NCI-H526 (cell line): Measurements from ENCODE around the gene CYP2E1.
"Not testable (repeated sequence)": the region's sequence is repeated elsewhere in the genome, so short reads cannot be mapped to it uniquely, and the experiment has no call there.

Experiments used
- DNase-seq, 2 experiments: peaks; one replicate each; lab custom pipeline; 2025; lab: John Stamatoyannopoulos, UW

CYP2E1 gene

DNA sequence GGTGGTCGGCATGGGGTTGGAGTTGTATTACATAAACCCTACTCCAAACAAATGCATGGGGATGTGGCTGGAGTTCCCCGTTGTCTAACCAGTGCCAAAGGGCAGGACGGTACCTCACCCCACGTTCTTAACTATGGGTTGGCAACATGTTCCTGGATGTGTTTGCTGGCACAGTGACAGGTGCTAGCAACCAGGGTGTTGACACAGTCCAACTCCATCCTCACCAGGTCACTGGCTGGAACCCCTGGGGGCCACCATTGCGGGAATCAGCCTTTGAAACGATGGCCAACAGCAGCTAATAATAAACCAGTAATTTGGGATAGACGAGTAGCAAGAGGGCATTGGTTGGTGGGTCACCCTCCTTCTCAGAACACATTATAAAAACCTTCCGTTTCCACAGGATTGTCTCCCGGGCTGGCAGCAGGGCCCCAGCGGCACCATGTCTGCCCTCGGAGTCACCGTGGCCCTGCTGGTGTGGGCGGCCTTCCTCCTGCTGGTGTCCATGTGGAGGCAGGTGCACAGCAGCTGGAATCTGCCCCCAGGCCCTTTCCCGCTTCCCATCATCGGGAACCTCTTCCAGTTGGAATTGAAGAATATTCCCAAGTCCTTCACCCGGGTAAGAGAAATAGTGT is at the start of gene CYP2E1:
Gene CYP2E1, plus strand, starts transcription at position 407 of the 632 bp plus-strand sequence. Its CDS starts 33 bp downstream, at position 440.
- no peak for DNase-seq

DNA sequence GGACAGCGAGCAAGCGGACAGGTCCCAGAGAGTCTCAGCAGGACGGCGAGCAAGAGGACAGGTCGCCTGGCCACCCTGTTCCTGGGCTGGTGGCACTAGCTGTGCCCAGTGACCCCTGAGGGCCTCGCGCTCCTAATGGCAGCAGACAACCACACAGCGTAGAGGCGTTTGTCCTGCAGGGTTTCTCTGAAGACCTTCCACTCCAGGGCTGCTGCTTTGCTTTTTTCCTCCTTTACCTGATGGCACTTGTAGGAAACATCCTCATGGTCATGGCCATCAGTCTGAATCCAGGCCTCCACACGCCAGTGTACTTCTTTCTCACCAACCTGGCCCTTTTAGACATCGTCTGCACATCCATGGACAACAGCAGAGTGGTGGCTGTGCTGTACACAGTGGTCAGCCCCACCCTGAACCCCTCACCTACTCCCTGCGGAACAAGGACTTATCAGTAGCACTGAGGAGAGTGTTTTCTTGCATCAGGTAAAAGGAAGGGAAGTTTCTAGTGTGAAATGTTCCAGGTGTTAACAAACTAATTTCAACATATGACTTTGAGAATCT is 46.0 kb upstream of the CYP2E1 start:
- DNase-seq: no peak

DNA sequence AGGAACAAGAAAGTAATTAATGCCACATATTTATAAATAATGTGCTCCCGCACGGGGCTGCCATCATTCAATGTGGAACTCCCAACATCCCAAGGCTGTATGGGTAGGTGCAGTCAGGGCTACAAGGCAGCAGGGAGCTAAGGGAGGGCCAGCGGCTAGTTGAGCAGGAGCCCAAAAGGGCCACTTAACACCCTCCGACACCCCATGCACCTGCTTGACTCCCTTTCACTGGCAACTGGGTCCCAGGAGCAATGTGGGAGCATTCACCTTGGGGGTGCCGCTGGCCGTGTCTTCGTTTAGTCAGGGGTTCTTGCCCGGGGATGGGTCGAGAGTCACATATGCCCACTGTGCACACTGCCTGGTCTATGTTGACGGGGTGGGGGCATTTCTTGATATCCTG is 45.5 kb upstream of the CYP2E1 start:
- no peak for DNase-seq

DNA sequence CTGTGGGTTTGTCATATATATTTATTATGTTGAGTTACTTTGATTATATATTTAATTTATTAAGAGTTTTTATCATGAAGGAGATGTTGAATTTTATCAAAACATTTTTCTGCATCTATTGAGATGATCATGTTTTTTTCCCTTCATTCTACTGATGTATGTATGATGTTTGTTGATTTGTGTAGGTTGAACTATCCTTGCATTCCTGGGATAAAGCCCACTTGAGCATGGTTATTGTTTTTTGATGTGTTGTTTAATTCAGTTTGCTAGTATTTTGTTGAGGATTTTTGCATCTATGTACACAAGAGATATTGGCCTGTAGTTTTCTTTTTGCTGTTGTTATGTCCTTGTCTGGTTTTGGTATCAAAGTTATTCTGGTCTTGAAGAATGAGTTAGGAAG is 42.3 kb upstream of the CYP2E1 start:
- no peak for DNase-seq

DNA sequence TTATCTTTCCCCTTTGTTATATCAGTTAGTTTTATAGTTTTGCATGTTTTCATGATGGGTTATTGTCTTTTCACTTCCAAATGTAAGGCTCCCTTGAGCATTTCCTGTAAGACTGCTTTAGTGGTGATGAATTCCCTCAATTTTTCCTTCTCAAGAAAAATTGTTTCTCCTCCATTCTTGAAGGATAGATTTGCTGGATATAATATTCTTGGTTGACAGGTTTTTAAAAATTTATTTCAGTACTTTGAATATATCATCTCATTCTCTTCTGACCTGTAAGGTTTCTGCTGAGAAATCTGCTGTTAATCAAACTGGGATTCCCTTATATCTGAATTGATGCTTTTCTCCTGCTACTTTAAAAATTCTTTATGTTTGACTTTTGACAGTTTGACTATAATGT is 40.1 kb upstream of the CYP2E1 start:
- no peak for DNase-seq

DNA sequence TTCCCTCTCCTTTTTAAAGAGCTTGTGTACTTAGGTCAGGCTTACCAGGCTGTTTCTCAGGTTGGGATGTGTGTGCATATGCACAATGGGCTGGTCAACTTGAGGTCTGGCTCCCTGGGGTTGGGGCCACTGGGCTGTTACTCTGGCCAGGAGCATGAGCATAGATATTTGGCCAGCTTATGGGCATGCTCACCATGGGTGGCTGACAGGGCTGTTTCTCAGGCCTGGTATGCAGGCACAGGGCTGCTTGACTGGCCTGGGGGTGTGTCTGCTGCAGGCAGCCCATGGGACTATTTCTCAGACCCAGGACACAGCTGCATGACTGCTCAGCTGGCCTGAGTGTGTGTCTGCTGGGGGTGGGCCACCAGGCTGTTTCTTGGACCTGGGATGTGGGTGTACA is 38.8 kb upstream of the CYP2E1 start:
- no peak for DNase-seq

DNA sequence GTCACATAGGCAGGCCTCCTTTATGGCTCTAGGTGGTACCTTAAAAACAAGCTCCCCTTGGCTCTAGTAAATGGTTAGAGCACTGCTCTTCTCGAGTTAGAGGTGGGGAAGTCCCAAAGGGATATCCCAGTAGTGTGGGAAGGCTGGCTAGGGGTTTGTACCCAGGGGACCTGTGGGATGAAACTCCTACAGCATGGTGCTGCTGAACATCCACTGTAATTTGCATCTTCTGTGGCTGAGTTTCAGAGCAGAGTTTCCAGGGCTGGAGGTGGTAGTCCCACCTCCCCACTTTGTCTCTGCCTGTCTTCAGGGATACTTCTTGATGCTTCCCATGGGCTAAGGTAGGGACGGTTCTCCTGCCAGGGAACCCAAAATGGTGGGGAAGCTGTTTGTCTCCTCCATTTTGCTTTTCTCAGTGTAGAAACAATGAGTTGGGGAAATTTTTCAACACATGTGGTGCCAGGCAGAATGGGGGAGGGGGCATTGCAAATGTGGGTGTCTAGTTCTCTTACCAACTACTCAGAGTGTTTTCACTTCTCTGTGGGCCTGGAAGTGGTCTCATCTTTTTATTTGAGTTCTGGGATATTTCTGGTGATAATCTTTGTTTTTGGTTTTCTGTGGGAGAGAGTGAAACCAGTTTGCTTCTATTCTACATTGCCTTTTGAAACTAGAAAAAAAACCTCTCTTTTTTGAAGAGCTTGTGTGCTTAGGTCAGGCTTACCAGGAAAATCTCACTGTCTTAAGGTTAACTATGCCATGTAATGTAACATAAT is 37.2 kb upstream of the CYP2E1 start:
- DNase-seq: peak in 1 of 2 experiments; percentile 62

DNA sequence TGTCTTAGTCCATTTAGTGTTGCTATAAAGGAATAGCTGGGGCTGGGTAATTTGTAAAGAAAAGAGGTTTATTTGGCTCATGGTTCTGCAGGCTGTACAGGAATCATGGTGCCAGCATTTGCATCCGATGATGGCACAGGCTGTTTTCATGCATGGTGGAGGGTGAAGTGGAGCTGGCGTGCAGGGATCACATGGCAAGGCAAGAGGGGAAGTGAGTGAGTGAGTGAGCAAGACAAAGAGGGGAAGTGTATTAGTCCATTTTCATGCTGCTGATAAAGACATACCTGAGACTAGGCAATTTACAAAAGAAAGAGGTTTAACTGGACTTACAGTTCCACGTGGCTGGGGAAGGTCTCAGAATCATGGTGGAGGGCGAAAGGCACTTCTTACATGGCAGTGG is 33.6 kb upstream of the CYP2E1 start:
- DNase-seq: not testable (repeated sequence)

DNA sequence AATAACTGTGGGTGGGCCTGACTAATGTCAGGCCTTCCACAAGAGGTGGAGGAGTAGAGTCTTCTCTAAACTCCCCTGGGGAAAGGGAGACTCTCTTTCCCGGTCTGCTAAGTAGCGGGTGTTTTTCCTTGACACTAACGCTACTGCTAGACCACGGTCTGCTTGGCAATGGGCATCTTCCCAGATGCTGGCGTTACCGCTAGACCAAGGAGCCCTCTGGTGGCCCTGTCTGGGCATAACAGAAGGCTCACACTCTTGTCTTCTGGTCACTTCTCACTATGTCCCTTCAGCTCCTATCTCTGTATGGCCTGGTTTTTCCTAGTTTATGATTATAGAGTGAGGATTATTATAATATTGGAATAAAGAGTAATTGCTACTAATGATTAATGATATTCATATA is 29.8 kb upstream of the CYP2E1 start:
- DNase-seq: not testable (repeated sequence)

DNA sequence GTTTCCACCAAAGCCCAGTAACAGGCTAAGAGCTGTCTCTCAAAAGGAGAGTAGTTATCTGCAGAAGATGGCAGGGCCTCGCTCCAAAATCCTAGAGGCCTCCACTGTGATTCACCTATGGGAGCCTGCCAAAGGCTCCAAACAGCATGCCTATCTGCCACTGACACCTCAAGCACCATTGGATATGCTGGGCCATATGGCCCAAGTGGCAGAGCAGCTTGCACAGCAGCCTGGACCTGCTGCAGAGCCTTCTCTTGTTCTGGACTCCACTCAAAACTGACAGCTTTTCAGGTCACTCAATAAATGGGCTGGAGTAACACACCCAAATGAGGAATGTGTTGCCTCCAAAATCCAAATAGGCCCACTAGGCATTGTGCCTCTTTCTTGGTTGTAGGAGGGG is 28.0 kb upstream of the CYP2E1 start:
- DNase-seq: not testable (repeated sequence)

DNA sequence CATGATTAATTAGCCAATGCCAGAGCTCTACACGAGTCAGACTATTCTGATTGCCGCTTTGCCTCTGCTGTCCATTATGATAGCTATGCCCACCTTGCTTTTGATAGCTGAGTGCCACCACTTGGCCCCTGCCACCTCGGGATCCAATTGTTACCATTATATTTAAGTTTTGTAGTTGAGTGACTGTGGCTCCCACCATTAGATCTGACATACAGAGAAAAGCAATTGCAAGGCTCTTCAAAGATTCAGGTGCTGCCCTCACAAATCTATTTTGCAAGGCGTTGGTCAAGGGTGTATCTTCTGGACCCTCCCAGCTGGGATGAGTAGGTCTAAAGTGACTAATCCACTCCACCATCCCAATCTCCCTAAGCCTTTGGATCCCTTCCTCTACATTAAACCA is 26.3 kb upstream of the CYP2E1 start:
- not testable (repeated sequence) for DNase-seq

DNA sequence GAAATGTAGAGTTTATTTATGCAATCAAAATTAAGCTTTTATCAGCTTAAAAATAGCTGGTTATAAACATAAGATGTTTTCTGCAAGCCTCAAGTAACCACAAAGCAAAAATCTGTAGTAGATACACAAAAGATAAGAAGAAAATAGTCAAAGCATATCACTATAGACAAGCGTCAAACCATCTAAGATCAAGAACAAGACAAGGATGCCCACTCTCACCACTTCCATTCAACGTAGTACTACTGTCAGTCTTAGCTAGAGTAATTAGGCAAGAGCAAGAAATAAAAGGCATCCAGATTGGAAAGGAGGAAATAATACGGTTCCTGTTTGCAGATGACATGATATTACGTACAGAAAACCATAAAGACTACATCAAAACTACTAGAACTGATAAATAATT is 17.5 kb upstream of the CYP2E1 start:
- DNase-seq: no peak

DNA sequence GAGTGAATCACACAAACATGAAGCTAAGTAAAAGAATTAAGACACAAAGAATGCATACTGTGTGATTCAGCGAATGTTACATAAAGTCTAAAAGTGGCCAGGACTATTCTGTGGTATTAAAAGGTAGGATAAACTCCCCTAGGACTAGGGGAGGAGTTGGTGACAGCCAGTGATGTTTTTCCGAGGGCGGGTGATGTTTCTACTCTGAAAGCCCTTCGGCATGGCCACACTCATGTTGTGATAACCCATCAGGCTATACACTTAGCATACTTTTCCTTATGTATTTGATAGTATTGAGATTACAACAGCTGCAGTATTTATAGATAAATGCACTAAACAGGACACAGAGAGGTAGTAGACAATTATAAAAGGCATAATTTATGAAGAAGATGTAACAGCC is 15.8 kb upstream of the CYP2E1 start:
- no peak for DNase-seq

DNA sequence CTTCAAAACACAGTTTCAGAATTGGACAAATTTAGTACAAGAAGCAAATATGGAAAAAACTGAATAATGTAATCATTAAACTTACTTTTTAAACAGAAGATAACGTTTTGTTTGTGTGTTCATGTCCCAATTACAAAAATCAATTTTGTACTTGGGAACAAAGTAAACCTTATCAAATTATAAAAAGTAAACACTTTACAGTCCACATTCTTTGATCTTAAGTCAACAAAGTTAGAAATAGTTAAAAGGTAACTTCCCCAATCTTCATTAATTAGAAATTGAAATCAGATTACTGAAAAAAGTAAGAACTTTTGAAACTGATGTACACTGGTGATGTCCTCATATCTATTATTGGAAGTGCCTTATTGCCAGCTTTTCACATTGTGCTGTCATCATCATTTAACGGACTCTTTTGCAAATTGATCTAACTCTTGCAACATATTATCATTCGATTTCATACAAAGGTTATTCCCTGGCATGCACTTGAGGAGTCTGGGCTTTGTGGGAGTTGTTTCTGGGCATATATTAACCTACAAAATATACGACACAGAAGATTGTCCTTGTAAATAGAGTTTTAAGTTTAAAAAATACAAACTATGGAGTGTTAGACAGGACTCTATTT is 15.1 kb upstream of the CYP2E1 start:
- DNase-seq: no peak

DNA sequence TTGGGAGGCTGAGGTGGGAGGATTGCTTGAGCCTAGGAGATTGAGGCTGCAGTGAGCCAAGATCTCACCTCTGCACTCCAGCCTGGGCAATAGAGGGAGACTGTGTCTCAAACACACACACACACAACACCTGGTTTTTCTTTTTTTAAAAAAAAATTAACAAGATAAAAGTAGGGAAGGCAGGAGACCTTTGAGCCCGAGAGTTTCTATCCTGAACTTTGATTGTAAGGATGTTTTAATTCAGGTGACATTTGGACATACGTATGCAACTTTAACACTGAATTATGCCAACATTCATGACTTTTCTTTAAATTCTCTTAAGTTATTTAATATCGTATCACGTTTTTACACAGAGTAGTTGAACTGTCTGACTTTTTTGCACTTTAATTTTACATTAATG is 11.7 kb upstream of the CYP2E1 start:
- DNase-seq: no peak

DNA sequence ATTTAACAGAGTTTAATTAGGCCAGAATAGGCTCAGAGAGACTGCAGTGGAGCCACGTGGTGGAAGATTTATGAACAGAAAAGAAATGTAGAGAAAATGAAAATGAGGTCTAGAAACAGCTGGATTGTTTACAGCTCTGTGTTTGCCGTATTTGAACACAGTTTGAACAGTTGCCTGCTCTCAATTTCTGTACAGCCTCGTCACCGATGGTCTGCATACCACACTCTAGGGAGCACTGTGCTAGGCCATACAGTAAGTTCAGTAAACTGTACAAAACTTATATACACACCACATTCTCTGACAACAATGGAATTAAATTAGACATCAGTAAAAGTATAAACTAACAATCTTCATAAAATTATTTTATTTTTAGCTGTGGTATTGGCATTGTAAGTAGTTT is 11.1 kb upstream of the CYP2E1 start:
- no peak for DNase-seq

DNA sequence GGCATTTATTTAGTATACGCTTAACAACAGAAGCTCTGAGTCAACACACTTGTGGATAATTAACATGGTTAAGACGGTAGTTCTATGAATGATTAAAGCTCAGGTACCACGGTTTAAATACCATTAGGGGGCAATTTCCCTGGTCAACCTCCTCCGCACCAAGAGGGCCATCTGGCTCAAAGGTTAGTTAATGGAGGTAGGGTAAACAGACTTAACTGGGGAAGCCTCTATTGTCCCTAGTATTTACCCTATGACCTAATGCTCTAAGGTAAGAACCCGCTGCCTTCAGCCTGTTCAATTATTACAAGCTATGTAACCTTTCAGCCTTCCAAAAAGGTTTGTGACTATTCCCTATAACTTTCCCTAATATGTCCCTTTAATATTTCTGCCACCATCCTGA is 8.6 kb upstream of the CYP2E1 start:
- not testable (repeated sequence) for DNase-seq

DNA sequence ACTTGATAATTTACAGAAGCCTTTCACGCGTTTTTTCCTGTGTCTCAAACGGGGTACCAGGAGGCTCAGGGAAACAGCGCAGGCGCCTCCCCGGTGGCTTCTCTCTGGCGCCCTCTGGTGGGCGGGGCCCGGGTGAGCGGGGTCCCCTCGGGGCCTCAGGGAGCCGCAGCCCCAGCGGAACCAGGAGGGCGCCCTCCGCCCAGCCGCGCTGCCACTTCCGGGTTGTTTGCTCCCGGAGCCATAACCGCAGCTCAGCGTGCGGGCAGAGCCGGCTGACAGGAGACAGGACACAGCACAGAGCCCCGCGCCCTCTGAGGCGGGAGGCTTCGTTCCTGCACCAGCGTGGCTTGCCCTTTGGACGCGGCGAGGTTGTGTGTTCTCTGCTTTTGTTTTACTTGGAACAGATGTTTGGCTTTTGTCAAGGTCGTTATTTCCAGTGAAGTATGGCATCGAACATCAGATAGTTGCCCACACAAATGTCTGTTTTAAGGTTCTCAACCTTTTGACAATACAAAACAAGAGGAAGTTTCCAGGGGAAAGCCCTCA is 6.9 kb upstream of the CYP2E1 start:
- peak; percentile 48 to 86 for DNase-seq

DNA sequence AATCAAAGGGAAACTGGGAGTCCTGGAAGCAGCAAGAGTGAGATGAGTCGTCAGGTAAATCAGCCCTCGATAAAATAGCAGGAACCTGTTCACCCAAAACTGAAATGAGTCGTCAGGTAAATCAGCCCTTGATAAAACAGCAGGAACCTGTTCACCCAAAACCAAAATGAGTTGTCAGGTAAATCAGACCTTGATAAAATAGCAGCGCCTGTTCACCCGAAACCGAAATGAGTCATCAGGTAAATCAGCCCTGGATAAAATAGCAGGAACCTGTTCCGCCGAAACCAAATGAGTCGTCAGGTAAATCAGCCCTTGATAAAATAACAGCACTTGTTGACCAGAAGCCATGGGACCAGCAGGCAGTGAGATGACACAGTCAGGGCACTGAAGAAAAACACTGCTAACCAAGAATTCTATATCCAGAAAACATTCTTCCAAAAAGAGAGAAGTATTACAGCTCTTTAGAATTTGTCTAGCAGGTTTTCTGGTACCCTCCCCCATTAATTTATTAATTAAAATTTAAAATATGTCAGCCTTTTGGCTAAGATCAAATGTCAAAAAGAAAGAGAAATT is 3.4 kb upstream of the CYP2E1 start:
- peak in 1 of 2 experiments; percentile 9 for DNase-seq

DNA sequence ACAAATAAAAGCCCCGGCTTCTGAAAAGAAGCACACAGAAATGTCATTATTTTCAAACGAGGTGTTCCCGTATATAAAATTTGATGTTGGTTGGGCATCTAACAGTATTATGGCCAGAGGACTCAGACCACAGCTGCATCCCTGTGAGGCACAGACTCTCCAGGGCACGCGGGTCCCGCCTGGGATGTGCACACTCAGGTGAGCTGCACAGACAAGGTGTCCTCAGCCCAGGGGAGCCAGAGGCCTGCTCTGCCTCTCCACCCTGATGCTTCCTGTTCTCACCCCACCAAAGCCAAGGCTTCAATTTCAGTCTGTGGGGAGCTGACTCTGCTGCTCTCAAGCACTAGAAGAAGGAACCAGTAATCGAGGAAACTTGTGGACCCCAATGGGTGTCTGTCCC is 1.7 kb upstream of the CYP2E1 start:
- DNase-seq: no peak

DNA sequence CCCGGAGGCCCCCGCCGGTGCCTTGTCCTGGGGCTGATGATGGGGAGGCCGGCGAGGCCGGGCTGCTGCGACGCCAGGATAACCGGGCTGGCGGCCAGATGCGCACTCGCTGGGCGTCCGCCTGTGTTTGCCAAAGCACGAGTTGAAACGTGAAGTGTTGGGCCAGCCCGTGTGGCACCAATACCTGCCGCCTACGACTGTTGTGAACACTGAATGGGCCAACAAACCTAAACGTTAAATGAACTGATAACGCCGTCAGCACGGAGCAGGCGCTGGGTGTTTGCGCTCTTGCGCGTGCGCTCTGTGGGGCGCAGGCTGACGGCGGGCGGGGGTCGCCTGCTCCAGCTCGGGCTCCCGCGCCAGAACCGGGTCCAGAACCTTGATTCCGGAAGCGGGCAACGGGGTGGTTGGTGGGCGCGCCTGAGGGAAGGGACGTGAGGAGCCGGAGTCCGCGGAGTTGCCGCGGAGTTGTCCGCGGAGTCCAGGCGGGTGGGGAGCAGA is 658 bp downstream of the CYP2E1 start:
- DNase-seq: peak in 1 of 2 experiments; percentile 9

DNA sequence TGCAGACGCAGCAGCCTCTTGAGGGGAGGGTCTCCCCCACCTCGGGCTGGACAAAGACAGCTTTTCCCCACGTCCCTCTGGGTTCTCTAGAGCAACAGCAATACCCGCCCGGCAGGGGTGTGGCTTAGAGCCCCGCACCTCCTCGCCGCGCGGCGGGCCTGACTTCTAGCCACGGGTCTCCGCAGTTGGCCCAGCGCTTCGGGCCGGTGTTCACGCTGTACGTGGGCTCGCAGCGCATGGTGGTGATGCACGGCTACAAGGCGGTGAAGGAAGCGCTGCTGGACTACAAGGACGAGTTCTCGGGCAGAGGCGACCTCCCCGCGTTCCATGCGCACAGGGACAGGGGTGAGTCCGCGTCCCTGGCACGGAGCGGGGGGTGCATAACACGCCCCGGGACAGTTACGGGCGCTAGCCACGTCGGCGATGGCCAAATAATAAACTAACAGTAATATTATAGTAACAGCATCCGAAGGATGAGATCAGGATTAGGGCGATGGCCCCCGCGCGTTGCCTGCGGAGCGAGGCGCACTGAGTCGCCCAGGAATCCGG is 1.2 kb downstream of the CYP2E1 start:
- DNase-seq: peak in 1 of 2 experiments; percentile 39
